Thoracic aorta (tissue), 2 donors: ENCODE measurements around the gene CETN1. TPM values are rescaled to one million over a fixed set of nuclear protein-coding genes. Genes with fewer than 3 reads are reported as not detected.

Experiments
- ATAC-seq: fragments of 150-250 bp; one replicate; pipeline ENCODE4 v1.8.0; 2017; ENCODE audit warnings: low read depth; ENCODE audit not compliant: insufficient number of reproducible peaks, low FRiP score
- DNase-seq: peaks from one replicate; pipeline ENCODE4 v3.0.0-alpha.2; 2020; ENCODE audit warnings: low spot score
- H3K27ac ChIP-seq, 2 donors: fragments of 200-600 bp; sonication (generic); 1 replicate in 1 of 2; 2 replicates in 1 of 2; pipeline ENCODE4 v1.5.1; 2016; ENCODE audit warnings: mild to moderate bottlenecking in 2 of 2, moderate library complexity in 2 of 2
- H3K27me3 ChIP-seq: fragments of 200-600 bp; sonication (generic); replicated peaks from 2 replicates; pipeline ENCODE4 v1.6.0; 2016; ENCODE audit warnings: mild to moderate bottlenecking; ENCODE audit not compliant: insufficient read depth
- H3K36me3 ChIP-seq: fragments of 200-600 bp; sonication (generic); one replicate; pipeline ENCODE4 v1.5.1; 2016
- H3K4me1 ChIP-seq, 2 donors: fragments of 200-600 bp; sonication (generic); 1 replicate in 1 of 2; 2 replicates in 1 of 2; pipeline versions ENCODE4 v1.5.1 to v1.6.0; 2016; ENCODE audit warnings: low read depth in 2 of 2, mild to moderate bottlenecking in 1 of 2; ENCODE audit not compliant: control insufficient read depth in 1 of 2
- H3K4me3 ChIP-seq: fragments of 200-600 bp; sonication (generic); 2 replicates; pipeline ENCODE4 v1.5.1; 2016; ENCODE audit warnings: mild to moderate bottlenecking
- H3K9me3 ChIP-seq: fragments of 200-600 bp; sonication (generic); 2 replicates; pipeline ENCODE4 v1.5.1; 2016
- total RNA-seq, 2 donors: library from RNA; depleted of rRNA; stranded (reverse); fragments of >200 nt; gene quantifications; one replicate each; pipeline versions ENCODE4 v1.1.0 to v1.2.3, GENCODE V29; 2016
- TF ChIP-seq, protein P1 (sequence below): fragments of 200-600 bp; sonication (generic); IDR thresholded peaks from one replicate; pipeline ENCODE4 v1.5.1; 2019; ENCODE audit warnings: antibody characterized with exemption

CETN1 gene
- total RNA-seq, 2 donors from 2014 or later = not detected

DNA sequence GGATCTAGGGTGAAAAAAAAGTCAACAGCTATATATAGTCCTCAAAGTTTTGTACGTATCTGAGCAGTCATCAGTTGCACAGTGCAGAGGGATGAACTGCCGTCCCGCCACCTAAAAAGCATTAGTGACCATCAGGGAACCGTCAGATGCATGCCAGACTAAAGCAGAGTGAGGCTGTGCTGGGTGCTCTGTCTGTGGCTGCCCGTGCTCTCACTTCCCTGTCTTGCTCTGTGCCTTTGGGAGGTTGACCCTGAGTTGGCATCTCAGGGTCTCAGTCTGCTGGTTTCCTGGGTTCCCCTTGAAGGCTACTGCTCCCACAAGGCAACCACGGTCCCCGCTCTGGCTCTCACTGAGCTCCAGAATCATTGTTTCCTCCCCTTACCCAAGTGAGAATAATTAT lies 27.8 kb downstream of the CETN1 start:
- Histone ChIP-seq H3K9me3 (no peaks in the 10 kb centered on the region), H3K27ac (no peak overlapping the region), H3K27me3 (no peaks in the 10 kb centered on the region), H3K4me1 (peaks cover 4 to 24% of the 10 kb centered on the region in 2 donors), H3K36me3 (no peaks in the 10 kb centered on the region), H3K4me3 (no peak overlapping the region)
- no peak for DNase-seq
- TF ChIP-seq, protein P1, sequence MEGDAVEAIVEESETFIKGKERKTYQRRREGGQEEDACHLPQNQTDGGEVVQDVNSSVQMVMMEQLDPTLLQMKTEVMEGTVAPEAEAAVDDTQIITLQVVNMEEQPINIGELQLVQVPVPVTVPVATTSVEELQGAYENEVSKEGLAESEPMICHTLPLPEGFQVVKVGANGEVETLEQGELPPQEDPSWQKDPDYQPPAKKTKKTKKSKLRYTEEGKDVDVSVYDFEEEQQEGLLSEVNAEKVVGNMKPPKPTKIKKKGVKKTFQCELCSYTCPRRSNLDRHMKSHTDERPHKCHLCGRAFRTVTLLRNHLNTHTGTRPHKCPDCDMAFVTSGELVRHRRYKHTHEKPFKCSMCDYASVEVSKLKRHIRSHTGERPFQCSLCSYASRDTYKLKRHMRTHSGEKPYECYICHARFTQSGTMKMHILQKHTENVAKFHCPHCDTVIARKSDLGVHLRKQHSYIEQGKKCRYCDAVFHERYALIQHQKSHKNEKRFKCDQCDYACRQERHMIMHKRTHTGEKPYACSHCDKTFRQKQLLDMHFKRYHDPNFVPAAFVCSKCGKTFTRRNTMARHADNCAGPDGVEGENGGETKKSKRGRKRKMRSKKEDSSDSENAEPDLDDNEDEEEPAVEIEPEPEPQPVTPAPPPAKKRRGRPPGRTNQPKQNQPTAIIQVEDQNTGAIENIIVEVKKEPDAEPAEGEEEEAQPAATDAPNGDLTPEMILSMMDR = no peak
- ATAC-seq = no peak

GRCh38 chr18:610214-610928 lies 30.2 kb downstream of the CETN1 start:
- TF ChIP-seq, protein P1 = no peak
- Histone ChIP-seq H3K4me3 (no peak overlapping the region), H3K4me1 (peaks cover 0 to 24% of the 10 kb centered on the region in 2 donors), H3K36me3 (no peaks in the 10 kb centered on the region), H3K27me3 (no peaks in the 10 kb centered on the region), H3K9me3 (no peaks in the 10 kb centered on the region), H3K27ac (no peak overlapping the region)
- DNase-seq = no peak
- no peak for ATAC-seq

- DNase-seq (no peak), ATAC-seq (no peak)
- no peaks in the 10 kb centered on the region for H3K9me3 ChIP-seq
- TF ChIP-seq, protein P1 = no peak
- H3K27ac ChIP-seq = no peak overlapping the region
- H3K27me3 ChIP-seq = no peaks in the 10 kb centered on the region
- peaks cover 0 to 24% of the 10 kb centered on the region in 2 donors for H3K4me1 ChIP-seq
- H3K4me3 ChIP-seq = no peak overlapping the region
- no peaks in the 10 kb centered on the region for H3K36me3 ChIP-seq
Measured at GRCh38 chr18:612156-612555, 32.0 kb downstream of the CETN1 start.

DNA sequence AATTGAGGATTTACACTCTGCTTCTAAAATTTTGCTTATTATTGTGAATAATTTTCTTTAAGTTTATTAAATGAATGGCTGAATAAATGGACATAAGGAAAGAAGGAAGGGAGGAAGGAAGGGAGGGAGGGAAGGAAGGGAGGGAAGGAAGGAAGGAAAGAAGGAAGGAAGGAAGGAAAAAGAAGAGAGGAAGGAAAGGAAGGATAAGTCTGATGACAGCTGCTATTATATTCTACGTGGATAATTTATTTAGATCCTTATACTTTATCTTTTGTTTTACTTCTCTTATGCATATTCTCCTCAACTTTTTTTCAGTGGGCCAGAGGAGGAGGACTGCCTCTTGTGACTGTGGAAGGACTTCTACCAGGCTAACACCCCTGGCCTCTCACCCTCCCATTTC lies 34.0 kb downstream of the CETN1 start:
- Histone ChIP-seq H3K36me3 (no peaks in the 10 kb centered on the region), H3K9me3 (no peaks in the 10 kb centered on the region), H3K27ac (no peak overlapping the region), H3K4me1 (peaks cover 0 to 15% of the 10 kb centered on the region in 2 donors), H3K27me3 (no peaks in the 10 kb centered on the region), H3K4me3 (no peak overlapping the region)
- ATAC-seq (no peak), DNase-seq (no peak)
- TF ChIP-seq, protein P1 = no peak

DNA sequence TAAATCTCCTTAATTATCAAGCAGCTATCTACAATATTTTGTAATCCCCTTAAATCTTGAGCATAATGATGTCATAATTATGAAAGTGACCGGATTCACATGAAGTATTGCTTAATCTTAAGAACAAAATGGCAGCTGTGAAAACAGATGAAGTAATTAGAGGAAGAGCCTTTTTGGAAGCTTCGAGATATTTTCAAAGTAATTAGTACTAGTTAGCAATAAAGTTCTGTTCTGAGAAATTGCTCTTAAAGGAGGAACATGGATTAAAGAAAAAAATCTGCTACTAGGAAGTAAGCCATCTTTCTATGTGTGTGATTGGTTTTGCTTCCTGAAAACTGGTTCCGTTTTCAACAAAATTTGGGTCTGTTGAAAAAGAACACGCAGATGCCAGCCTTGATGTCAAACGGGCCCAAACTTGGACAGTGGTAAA lies 34.9 kb downstream of the CETN1 start:
- Histone ChIP-seq H3K27ac (no peak overlapping the region), H3K9me3 (no peaks in the 10 kb centered on the region), H3K36me3 (no peaks in the 10 kb centered on the region), H3K4me1 (peaks cover 0 to 6% of the 10 kb centered on the region in 2 donors), H3K27me3 (no peaks in the 10 kb centered on the region), H3K4me3 (no peak overlapping the region)
- DNase-seq (no peak), ATAC-seq (no peak)
- TF ChIP-seq, protein P1 = no peak
